Calu3 (cell line): ENCODE data around the gene GNAT1. TPM values are rescaled to one million over a fixed set of nuclear protein-coding genes. Genes with fewer than 3 reads are reported as not detected.

Experiments used
- BruUV-seq: library from RNA; stranded (reverse); fragments of 400-500 nt; replicated peaks from 2 replicates; lab custom pipeline; 2021; lab: Mats Ljungman, UMichigan
- CTCF ChIA-PET: fragments of 300-600 bp; sonication (Branson Sonifier 250); formaldehyde crosslinking; loops from one replicate; lab custom pipeline; 2022; ENCODE audit warnings: antibody characterized with exemption; lab: Charles Lee
- DNase-seq: peaks from one replicate; pipeline ENCODE4 v3.0.0; 2022
- H3K27ac Mint-ChIP-seq: one replicate; pipeline ENCODE4 v1.8.0; 2022; ENCODE audit warnings: mixed read lengths; ENCODE audit not compliant: unreplicated experiment
- H3K27me3 Mint-ChIP-seq: one replicate; pipeline ENCODE4 v1.8.0; 2022; ENCODE audit warnings: mixed read lengths; ENCODE audit not compliant: unreplicated experiment
- H3K36me3 Mint-ChIP-seq: one replicate; pipeline ENCODE4 v1.8.0; 2022; ENCODE audit warnings: mild to moderate bottlenecking, moderate library complexity, mixed read lengths; ENCODE audit not compliant: insufficient read depth, unreplicated experiment
- H3K4me1 Mint-ChIP-seq: one replicate; pipeline ENCODE4 v1.8.0; 2022; ENCODE audit warnings: mild to moderate bottlenecking, low read depth, mixed read lengths; ENCODE audit not compliant: unreplicated experiment
- H3K4me3 Mint-ChIP-seq: one replicate; pipeline ENCODE4 v1.8.0; 2022; ENCODE audit warnings: mild to moderate bottlenecking, low read depth, moderate library complexity, mixed read lengths; ENCODE audit not compliant: unreplicated experiment
- H3K9me3 Mint-ChIP-seq: one replicate; pipeline ENCODE4 v1.8.0; 2022; ENCODE audit warnings: low read depth, mixed read lengths; ENCODE audit not compliant: unreplicated experiment
- intact Hi-C: fragments of 100-400 bp; cut with micrococcal nuclease; formaldehyde crosslinking; loops from one replicate; pipeline ENCODE4 v1.10.0; 2022; ENCODE audit not compliant: unreplicated experiment
- total RNA-seq: library from RNA; stranded (reverse); gene quantifications from 2 replicates; pipeline ENCODE4 v1.2.3, GENCODE V29; 2022
- TF ChIP-seq, protein P1 (sequence below): fragments of 200-600 bp; IDR thresholded peaks from one replicate; pipeline ENCODE4 v1.8.0; 2022; ENCODE audit warnings: antibody characterized with exemption; ENCODE audit not compliant: unreplicated experiment

Gene GNAT1
- total RNA-seq, 1 experiment from 2014 or later, result not detected

DNA sequence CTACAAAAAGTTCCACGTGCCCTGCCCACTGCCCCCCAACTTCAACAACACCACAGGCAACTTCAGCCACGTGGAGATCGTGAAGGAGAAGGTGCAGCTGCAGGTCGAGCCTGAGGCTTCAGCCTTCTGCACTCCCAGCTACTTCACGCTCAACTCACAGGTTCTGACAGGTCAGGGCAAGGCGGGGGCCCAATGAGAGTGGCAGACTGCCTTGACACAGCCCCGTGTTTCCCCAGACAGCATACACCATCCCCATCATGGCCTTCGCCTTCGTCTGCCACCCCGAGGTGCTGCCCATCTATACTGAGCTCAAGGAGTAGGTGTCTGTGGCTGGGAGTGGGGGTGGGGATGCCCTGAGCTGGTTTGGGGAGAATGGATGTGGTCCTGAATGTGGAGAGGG is 26.3 kb downstream of the GNAT1 start:
- no peaks in the 10 kb centered on the region for H3K36me3 Mint-ChIP-seq
- H3K4me1 Mint-ChIP-seq, result no peaks in the 10 kb centered on the region
- intact Hi-C loops, result no loop called here
- H3K9me3 Mint-ChIP-seq, result no peaks in the 10 kb centered on the region
- no peak overlapping the region for H3K27ac Mint-ChIP-seq
- CTCF ChIA-PET, result interaction anchor here (0.6 to 1.4 kb wide), 3 partner anchors 8 to 80 kb away, joined by 3 to 5 read pairs (median 4); no protein-coding TSS in a partner anchor
- peaks cover 39% of the 10 kb centered on the region for H3K27me3 Mint-ChIP-seq
- BruUV-seq, result no TSS peak
- DNase-seq, result no peak
- TF ChIP-seq, protein P1, sequence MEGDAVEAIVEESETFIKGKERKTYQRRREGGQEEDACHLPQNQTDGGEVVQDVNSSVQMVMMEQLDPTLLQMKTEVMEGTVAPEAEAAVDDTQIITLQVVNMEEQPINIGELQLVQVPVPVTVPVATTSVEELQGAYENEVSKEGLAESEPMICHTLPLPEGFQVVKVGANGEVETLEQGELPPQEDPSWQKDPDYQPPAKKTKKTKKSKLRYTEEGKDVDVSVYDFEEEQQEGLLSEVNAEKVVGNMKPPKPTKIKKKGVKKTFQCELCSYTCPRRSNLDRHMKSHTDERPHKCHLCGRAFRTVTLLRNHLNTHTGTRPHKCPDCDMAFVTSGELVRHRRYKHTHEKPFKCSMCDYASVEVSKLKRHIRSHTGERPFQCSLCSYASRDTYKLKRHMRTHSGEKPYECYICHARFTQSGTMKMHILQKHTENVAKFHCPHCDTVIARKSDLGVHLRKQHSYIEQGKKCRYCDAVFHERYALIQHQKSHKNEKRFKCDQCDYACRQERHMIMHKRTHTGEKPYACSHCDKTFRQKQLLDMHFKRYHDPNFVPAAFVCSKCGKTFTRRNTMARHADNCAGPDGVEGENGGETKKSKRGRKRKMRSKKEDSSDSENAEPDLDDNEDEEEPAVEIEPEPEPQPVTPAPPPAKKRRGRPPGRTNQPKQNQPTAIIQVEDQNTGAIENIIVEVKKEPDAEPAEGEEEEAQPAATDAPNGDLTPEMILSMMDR, result no peak
- no peak overlapping the region for H3K4me3 Mint-ChIP-seq

- H3K36me3 Mint-ChIP-seq, result no peaks in the 10 kb centered on the region
- no peak overlapping the region for H3K4me3 Mint-ChIP-seq
- BruUV-seq, result no TSS peak
- H3K27me3 Mint-ChIP-seq, result peaks cover 40% of the 10 kb centered on the region
- H3K4me1 Mint-ChIP-seq, result no peaks in the 10 kb centered on the region
- no peak for DNase-seq
- no peaks in the 10 kb centered on the region for H3K9me3 Mint-ChIP-seq
- intact Hi-C loops, result no loop called here
- CTCF ChIA-PET, result no interaction called here
- no peak overlapping the region for H3K27ac Mint-ChIP-seq
- TF ChIP-seq, protein P1, result no peak
Observed at GRCh38 chr3:50218448-50218847, 27.0 kb downstream of the GNAT1 start.

DNA sequence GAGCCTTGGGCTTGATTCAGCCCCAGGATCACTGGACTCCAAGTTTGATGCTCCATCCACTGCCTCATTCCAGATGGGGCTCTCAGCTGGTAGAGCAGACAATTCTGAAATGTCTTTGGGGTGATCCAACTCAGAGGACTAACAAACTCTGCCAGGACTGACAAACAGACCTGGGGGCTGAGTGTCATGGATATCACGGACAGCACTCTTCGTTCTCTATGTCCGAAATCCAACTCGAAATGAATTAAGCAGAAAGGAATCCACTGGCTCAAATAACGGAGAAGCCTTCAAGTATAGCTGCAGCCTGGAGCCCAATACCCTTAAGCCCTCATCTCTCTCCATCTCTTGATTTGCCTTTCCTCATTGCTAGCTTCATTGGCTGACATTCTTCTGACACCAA is 27.9 kb downstream of the GNAT1 start:
- Mint-ChIP-seq H3K36me3 (no peaks in the 10 kb centered on the region), H3K4me3 (no peak overlapping the region), H3K27ac (no peak overlapping the region), H3K27me3 (peaks cover 49% of the 10 kb centered on the region), H3K9me3 (no peaks in the 10 kb centered on the region), H3K4me1 (no peaks in the 10 kb centered on the region)
- CTCF ChIA-PET, result no interaction called here
- TF ChIP-seq, protein P1, result no peak
- DNase-seq, result no peak
- intact Hi-C loops, result no loop called here
- BruUV-seq, result no TSS peak

- H3K9me3 Mint-ChIP-seq, result no peaks in the 10 kb centered on the region
- no peak for DNase-seq
- peaks cover 57% of the 10 kb centered on the region for H3K27me3 Mint-ChIP-seq
- no TSS peak for BruUV-seq
- H3K4me1 Mint-ChIP-seq, result no peaks in the 10 kb centered on the region
- H3K36me3 Mint-ChIP-seq, result no peaks in the 10 kb centered on the region
- H3K27ac Mint-ChIP-seq, result no peak overlapping the region
- TF ChIP-seq, protein P1, result no peak
- intact Hi-C loops, result no loop called here
- CTCF ChIA-PET, result no interaction called here
- no peak overlapping the region for H3K4me3 Mint-ChIP-seq
Observed at GRCh38 chr3:50220109-50220508, 28.7 kb downstream of the GNAT1 start.
